MG63 (cell line): ENCODE results near the gene LCOR. TPM values are rescaled to one million over a fixed set of nuclear protein-coding genes. Genes with fewer than 3 reads are reported as not detected.
"Not testable (repeated sequence)": the region's sequence is repeated elsewhere in the genome, so short reads cannot be mapped to it uniquely, and the experiment has no call there.

Source experiments
- DNase-seq: peaks from one replicate; pipeline ENCODE4 v3.0.0-alpha.2; 2020
- H3K27me3 ChIP-seq: fragments of 250-450 bp; sonication (Bioruptor Pico); 2 replicates; pipeline ENCODE4 v1.5.1; 2020; ENCODE audit warnings: mild to moderate bottlenecking, moderate library complexity
- H3K36me3 ChIP-seq: fragments of 250-450 bp; sonication (Bioruptor Pico); 2 replicates; pipeline ENCODE4 v1.5.1; 2020; ENCODE audit warnings: mild to moderate bottlenecking, moderate library complexity
- H3K4me3 ChIP-seq: fragments of 250-450 bp; sonication (Bioruptor Pico); 2 replicates; pipeline ENCODE4 v1.5.1; 2020; ENCODE audit warnings: mild to moderate bottlenecking, moderate library complexity
- H3K9me3 ChIP-seq: fragments of 250-450 bp; sonication (Bioruptor Pico); 2 replicates; pipeline ENCODE4 v1.5.1; 2020; ENCODE audit warnings: mild to moderate bottlenecking, moderate library complexity
- total RNA-seq: library from RNA; depleted of rRNA; stranded (reverse); fragments of >200 nt; shearing (Covaris generic); gene quantifications from 2 replicates; pipeline ENCODE4 v1.2.3, GENCODE V29; 2014; ENCODE audit warnings: low replicate concordance

The LCOR gene
- total RNA-seq, 1 experiment from 2014 or later, result 4.3 TPM

DNA sequence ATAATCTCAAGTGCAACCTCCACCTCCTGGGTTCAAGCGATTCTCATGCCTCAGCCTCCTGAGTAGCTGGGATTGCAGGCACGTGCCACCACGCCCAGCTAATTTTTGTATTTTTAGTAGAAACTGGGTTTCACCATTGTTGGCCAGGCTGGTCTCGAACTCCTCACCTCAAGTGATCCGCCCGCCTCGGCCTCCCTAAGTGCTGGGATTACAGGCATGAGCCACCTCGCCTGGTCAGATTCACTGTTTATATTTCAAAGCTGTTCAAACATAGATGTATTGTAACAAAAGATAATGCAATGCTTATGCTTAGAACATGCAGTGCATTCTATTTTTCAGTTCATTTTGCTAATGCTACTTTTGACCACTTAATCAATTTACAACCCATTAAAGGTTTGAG, 111.1 kb downstream of the LCOR start:
- H3K4me3 ChIP-seq, DNase-seq, H3K27me3 ChIP-seq, H3K36me3 ChIP-seq, H3K9me3 ChIP-seq: not testable (repeated sequence)

DNA sequence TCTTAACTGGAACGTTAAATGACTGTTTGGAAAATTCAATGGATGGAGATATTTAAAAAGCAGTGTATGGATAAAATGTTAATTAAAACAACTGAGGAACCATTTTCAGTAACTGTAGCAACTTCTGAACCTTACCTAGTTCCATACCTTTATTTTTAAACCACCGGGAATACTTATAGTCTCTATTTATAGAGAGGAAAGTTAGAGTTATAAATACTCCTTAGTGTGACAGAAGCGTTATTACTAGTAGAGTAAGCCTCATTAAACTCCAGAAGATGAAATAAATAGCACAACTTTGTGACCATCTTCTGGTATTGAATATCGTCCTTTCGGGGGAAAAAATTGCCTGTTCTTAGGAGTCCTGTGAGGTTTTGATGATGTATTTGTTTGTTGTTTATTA, 114.9 kb downstream of the LCOR start:
- no peaks in the 10 kb centered on the region for H3K27me3 ChIP-seq
- peaks cover 12% of the 10 kb centered on the region; the same call in 1 of the 2 replicates for H3K36me3 ChIP-seq
- no peak overlapping the region for H3K4me3 ChIP-seq
- H3K9me3 ChIP-seq, result no peaks in the 10 kb centered on the region
- no peak for DNase-seq

DNA sequence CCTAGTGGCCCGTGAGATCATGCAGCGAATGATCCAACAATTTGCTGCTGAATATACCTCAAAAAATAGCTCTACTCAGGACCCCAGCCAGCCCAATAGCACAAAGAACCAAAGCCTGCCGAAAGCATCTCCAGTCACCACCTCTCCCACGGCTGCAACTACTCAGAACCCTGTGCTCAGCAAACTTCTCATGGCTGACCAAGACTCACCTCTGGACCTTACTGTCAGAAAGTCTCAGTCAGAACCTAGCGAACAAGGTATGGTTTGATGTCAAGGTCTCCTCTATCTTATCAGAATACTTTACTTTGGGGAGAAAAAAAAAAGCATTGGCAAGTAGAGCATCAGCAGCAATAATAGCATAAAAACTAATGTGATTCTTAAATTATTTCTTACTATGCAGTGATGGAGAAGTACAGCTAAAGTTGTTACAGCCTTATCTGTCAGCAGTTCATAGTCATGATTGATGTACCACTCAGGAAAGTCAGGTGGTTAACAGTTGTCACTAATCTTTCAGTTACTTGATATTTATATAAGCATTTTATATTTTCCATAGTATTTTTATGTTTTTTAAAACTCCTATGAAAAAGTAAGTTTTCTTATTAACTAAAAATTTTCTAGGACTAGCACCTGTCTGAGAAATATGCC, 117.1 kb downstream of the LCOR start:
- H3K9me3 ChIP-seq, result no peaks in the 10 kb centered on the region

DNA sequence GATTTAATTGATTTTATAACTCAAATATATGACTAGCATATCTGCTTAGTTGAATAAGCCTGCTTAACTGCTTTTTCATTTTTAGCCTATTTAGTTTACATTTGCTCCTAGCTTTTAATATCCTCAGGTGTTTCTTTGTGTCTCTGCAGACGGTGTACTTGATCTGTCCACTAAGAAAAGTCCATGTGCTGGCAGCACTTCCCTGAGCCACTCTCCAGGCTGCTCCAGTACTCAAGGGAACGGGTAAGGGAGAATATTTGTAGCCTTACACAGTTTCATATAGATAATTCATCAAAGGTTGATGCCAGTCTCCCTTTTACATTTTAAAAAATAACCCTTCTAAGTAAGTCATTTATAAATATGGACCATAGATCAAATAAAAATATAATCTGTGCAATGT, 119.9 kb downstream of the LCOR start:
- no peak overlapping the region for H3K4me3 ChIP-seq
- no peaks in the 10 kb centered on the region for H3K9me3 ChIP-seq
- no peak for DNase-seq
- no peaks in the 10 kb centered on the region for H3K27me3 ChIP-seq
- H3K36me3 ChIP-seq, result peaks cover 18% of the 10 kb centered on the region

More for the DNA sequence above, 117.1 kb downstream of the LCOR start:
- Histone ChIP-seq H3K36me3 (peaks cover 10% of the 10 kb centered on the region; the same call in 1 of the 2 replicates), H3K4me3 (no peak overlapping the region), H3K27me3 (no peaks in the 10 kb centered on the region)
- DNase-seq, result no peak

DNA sequence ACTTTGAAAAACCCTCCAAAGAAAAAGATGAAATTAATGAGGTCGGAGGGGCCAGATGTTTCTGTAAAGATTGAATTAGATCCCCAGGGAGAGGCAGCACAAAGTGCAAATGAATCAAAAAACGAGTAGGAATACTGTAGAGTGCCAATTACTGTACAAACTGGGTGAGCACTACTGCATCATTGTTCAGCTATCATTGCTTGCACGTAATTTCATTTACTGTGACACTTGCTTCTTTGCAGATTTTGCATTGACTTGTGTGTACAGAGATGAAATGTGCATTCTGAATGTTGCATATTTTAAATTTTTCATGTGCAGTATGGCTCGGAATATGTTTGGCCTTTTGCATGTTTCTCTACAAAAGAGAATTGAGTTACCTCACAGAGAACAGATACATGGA, 123.7 kb downstream of the LCOR start:
- DNase-seq, result no peak
- Histone ChIP-seq H3K4me3 (no peak overlapping the region), H3K36me3 (peaks cover 26% of the 10 kb centered on the region), H3K27me3 (no peaks in the 10 kb centered on the region), H3K9me3 (no peaks in the 10 kb centered on the region)

DNA sequence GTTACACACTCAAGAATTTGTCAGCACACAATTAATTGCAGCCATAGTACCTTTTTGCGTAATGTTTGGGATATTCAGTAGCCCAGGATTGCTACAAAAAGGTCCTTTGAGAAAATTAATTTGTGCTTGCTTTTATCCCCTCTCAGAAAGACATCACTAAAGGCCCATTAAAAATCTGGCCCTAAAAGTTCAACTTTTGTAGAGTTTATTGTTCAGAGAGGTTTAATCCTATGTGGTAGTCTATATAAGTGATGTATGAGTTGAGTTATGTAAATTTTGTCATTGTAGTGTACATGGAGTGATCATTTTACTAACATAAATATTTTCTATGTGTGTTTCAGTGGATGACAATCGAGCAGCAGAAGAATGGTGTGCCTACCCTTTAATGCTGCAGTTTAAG, 126.0 kb downstream of the LCOR start:
- Histone ChIP-seq H3K4me3 (no peak overlapping the region), H3K9me3 (no peaks in the 10 kb centered on the region), H3K36me3 (peaks cover 21% of the 10 kb centered on the region), H3K27me3 (no peaks in the 10 kb centered on the region)
- no peak for DNase-seq

DNA sequence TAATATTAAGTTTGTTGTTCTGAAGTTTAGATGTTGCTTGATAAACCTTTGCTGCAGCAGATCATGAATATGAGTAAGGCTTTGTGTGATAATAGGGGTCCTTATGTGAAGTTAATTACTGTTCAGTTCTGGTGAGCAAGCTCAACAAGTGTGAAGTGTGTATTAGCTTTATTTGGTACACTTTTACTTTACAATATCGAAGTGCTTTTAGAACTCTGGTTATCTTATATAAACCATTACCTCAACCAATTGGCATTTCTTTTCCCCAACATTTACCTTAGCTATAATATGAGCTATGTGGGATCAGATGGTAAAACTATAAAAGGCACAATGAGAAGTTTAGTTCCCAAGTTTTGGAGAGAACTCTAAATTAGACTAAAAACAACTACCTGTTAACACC, 127.6 kb downstream of the LCOR start:
- H3K27me3 ChIP-seq, result no peaks in the 10 kb centered on the region
- H3K4me3 ChIP-seq, result no peak overlapping the region
- no peaks in the 10 kb centered on the region for H3K9me3 ChIP-seq
- peaks cover 20% of the 10 kb centered on the region for H3K36me3 ChIP-seq
- DNase-seq, result no peak

DNA sequence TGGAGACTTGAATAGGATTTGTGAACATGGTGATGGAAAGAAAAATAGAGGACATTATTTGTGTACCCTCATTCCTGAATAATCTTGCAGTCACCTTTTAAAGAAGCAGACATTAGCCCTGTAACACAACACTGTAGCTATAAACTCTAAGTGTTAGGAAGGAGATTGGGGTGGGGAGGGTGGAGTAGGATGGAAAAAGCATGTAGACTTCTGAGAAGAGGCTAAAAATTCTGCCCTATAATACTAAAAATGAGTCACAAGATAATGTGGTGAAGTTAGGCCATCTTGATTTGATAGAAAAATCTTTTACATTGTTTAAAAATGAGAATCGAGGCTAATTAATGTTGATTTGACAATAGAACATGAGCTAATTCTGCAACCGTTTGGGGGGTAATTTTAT, 128.8 kb downstream of the LCOR start:
- no peaks in the 10 kb centered on the region for H3K27me3 ChIP-seq
- DNase-seq, result no peak
- H3K4me3 ChIP-seq, result no peak overlapping the region
- peaks cover 15% of the 10 kb centered on the region for H3K36me3 ChIP-seq
- no peaks in the 10 kb centered on the region for H3K9me3 ChIP-seq

DNA sequence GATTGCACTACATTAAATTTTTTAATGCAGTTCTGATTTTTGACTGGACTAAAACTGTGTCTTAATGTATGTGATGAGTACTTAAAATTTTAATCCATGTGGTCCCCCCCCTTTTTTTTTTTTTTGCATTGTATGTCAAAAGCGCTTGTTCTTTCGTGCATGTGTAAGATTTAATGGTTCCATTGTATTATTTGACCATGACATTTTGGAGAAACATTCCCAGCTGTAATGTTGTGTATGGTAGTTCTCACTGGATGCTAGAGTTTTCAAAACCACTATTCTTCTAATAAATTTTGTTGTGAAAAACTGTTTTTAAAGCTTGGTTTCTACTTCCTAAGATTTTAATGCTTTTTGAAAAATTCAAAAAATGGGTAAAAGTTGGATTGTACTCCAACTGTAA, 132.0 kb downstream of the LCOR start:
- no peaks in the 10 kb centered on the region for H3K9me3 ChIP-seq
- DNase-seq, result no peak
- H3K4me3 ChIP-seq, result no peak overlapping the region

DNA sequence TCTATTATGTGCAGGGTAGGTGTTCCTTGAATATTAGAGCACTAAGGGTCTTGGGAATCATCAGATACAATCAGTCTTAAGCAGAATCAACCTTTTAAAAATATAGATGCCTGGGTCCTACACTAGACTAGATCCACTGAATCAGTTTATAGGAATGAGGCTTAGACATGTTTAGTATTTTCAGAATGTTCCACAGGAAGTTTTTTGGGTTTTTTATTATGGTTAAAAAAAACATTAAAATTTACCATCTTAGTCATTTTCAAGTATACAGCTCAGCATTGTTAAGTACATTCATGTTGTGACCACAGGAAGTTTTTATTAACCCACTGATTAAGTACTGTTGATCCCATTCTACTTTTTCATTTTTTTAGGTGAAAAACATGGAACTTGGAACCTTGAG, 135.7 kb downstream of the LCOR start:
- no peak overlapping the region for H3K4me3 ChIP-seq
- H3K27me3 ChIP-seq, result no peaks in the 10 kb centered on the region
- no peak for DNase-seq

More for the DNA sequence above, 132.0 kb downstream of the LCOR start:
- Histone ChIP-seq H3K36me3 (no peaks in the 10 kb centered on the region), H3K27me3 (no peaks in the 10 kb centered on the region)

DNA sequence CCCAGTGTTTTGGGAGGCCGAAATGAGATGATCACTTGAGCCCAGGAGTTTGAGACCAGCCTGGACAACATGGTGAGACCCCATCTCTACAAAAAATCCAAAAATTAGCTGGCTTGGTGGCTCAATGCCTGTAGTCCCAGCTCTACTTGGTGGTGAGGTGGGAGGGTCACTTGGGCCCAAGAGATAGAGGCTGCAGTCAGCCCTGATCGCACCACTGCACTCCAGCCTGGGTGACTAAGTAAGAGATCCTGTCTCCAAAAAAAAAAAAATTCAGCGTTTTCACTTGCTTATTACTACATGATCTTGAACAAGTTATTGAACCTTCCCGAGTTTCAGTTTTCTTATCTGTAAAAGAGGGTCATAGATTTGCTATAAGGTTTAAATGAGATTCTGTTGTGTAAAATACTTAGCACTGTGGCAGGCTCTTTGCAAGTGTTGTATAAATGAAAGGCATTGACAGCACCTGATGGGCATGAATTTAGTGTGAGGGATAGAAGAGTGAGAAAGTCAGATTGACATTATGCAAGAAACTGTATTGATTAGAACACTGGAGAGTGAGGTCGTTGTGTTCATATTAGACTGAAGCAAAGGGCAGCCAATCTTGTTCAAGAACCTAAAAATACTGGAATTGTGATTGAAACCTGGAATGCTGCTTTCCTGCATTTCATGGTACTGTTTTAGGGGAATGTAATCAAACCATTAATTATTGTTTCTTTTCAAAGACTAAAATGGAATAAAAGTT, 136.8 kb downstream of the LCOR start:
- no peak overlapping the region for H3K4me3 ChIP-seq
- no peaks in the 10 kb centered on the region for H3K36me3 ChIP-seq
- H3K9me3 ChIP-seq, result no peaks in the 10 kb centered on the region
- no peaks in the 10 kb centered on the region for H3K27me3 ChIP-seq
- no peak for DNase-seq

More for the DNA sequence above, 135.7 kb downstream of the LCOR start:
- Histone ChIP-seq H3K36me3 (no peaks in the 10 kb centered on the region), H3K9me3 (no peaks in the 10 kb centered on the region)

DNA sequence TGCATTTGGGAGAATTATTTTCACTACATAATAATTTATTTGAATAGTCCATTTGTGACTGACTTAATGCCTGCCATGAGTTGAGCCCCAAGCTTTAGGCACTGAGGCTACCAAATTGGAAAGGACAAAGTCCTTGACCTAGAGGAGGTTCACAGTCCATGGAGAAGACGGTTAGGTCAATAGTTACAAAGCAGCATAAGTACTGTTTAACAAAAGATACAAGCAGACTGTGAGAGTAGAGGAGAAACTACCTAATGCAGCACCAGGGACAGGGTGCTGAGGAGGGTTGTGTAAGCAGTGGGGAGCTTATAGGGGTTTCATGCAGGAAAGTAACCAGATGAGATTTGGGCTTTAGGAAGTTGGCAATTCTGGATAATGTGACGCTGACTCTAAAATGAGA, 139.2 kb downstream of the LCOR start:
- H3K36me3 ChIP-seq, result no peaks in the 10 kb centered on the region
- no peaks in the 10 kb centered on the region for H3K9me3 ChIP-seq
- H3K27me3 ChIP-seq, result no peaks in the 10 kb centered on the region
- no peak for DNase-seq
- no peak overlapping the region for H3K4me3 ChIP-seq

DNA sequence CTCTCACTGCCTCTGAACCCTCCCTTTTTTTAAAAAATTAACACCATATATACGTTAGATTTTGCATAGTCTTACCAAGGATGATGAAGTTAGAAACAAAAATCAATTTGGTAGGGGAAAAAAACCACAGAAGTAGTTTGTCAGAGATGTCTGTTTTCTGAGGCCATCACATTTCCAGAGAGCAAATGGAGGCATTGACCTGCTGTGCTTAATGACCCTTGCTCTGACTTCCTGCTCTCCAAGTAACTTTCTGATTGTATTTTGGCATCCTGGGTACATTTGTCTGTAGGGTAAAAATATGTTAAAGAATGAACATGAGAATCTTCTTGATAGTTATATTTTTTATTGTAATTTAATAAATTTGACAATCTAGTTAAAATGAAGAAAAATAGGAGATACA, 140.2 kb downstream of the LCOR start:
- Histone ChIP-seq H3K4me3 (no peak overlapping the region), H3K27me3 (no peaks in the 10 kb centered on the region), H3K9me3 (no peaks in the 10 kb centered on the region), H3K36me3 (no peaks in the 10 kb centered on the region)
- no peak for DNase-seq

DNA sequence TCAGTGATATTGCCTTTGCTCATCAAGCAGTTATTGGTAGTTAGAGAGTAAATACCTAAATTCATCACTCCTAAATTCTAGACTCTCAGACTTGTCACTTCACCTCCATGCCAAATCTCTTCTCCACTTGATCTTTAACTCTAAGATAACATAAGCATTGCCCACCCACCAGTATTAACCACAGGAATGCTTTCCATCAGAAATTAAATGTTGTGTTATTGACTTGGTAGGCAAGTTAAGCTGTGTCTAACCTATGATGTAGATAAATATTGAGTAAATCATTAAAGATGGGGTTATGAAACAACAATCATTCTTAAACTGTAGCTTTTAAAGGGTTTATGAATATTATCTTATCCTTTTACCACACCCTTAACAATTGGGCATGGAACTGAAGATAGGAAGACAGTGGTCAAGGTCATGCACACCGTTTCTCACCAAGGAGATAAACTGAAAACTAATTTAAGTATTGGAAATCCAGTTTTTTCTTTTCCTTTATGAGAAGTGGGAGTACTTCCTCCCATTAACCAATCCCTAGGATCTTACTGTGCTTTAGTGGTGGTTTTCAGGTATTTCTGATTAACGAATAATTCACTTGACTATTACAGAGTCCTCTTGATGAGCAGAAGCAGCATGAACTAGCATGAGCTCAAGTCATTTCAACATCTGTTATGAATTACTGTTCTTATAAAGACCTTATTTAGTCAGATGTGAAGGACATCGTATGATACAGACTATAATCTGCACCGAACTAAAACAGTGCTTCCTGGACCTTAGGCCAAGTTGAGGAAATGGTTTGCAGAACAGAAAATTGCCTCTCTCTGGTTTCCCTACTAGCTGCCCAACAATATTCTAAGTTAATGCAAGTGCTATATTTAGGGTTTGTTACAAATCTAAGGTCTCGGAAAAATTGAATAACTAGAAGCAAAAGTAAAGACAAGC, 142.0 kb downstream of the LCOR start:
- no peaks in the 10 kb centered on the region for H3K27me3 ChIP-seq
- DNase-seq, result no peak
- H3K36me3 ChIP-seq, result no peaks in the 10 kb centered on the region
- H3K4me3 ChIP-seq, result no peak overlapping the region
- no peaks in the 10 kb centered on the region for H3K9me3 ChIP-seq

DNA sequence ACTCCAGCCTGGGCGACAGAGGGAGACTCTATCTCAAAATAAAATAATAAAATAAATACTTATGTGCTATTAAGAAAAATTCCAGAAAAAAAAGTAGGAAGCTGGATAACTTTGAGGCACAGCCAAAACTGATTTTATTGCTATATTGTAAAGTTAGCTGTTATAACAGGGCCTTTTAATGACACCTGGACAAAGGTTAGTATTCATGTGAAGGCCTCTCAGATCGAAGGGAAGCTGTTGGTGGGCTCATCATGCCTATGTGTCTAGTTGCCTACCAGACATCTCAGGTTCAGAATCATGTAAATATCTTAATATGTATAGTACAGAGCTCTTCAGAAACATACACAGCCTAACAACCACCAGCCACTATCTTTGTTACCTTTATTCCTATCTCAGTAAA, 143.0 kb downstream of the LCOR start:
- Histone ChIP-seq H3K36me3 (no peaks in the 10 kb centered on the region), H3K27me3 (no peaks in the 10 kb centered on the region), H3K9me3 (no peaks in the 10 kb centered on the region), H3K4me3 (no peak overlapping the region)
- DNase-seq, result no peak

DNA sequence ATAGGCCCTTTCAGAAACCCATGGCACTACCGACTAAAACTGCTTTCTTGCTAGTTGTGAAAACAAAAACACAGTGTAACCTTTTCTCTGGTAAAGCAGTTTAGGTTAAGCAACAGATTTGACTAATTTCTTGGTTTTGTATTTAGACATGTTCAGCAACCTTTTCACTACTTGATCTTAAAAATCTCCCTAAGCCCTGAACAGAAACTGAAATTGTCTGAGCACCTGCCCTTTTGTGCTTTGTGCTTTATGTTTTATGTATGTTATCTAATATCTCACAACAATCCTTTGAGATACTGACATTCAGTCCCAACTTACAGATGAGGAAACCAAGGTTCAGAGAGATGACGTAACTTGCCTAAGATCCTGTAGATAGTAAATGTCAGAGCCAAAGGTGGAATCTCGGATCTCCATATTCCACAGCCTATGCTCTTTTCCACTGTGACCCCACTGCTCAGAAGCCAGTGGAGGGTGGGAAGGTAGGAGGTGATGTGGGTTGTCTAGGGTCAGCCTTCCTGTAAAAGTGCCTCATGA, 146.6 kb downstream of the LCOR start:
- H3K4me3 ChIP-seq, result no peak overlapping the region
- peaks cover 16% of the 10 kb centered on the region for H3K36me3 ChIP-seq
- no peaks in the 10 kb centered on the region for H3K9me3 ChIP-seq
- no peaks in the 10 kb centered on the region for H3K27me3 ChIP-seq
- DNase-seq, result no peak
